Panc1 (cell line): ENCODE measurements around the gene TPPP. TPM values are rescaled to one million over a fixed set of nuclear protein-coding genes. Genes with fewer than 3 reads are reported as not detected.

Experiments
- ATAC-seq: fragments of 200-7000 bp; cut with Tn5 transposase; 2 replicates; pipeline ENCODE4 v1.9.1; 2020; ENCODE audit warnings: mild to moderate bottlenecking, moderate library complexity
- BruUV-seq: library from RNA; stranded (reverse); fragments of 400-500 nt; replicated peaks from 2 replicates; lab custom pipeline; 2021; lab: Mats Ljungman, UMichigan
- CTCF ChIA-PET: fragments of 300-600 bp; sonication (Branson Sonifier 250); formaldehyde crosslinking; loops from one replicate; lab custom pipeline; 2022; ENCODE audit warnings: antibody characterized with exemption; lab: Charles Lee
- POLR2A ChIA-PET: fragments of 300-600 bp; sonication (Branson Sonifier 250); formaldehyde crosslinking; loops from one replicate; lab custom pipeline; 2022; ENCODE audit warnings: antibody characterized with exemption; lab: Charles Lee
- DNase-seq: peaks from one replicate; pipeline ENCODE4 v3.0.0-alpha.2; 2010; ENCODE audit warnings: low read depth, low spot score
- H3K27ac ChIP-seq: 2 replicates; pipeline ENCODE4 v1.5.1; 2011; ENCODE audit warnings: mild to moderate bottlenecking, low read length, inconsistent platforms
- H3K27me3 ChIP-seq: fragments of 200-500 bp; sonication (Bioruptor generic); 2 replicates; pipeline ENCODE4 v1.6.0; 2014; ENCODE audit warnings: low read length, inconsistent platforms; ENCODE audit not compliant: control insufficient read depth, insufficient read depth
- H3K36me3 ChIP-seq: fragments of 200-500 bp; sonication (Bioruptor generic); 2 replicates; pipeline ENCODE4 v1.5.1; 2014; ENCODE audit warnings: inconsistent platforms, mild to moderate bottlenecking, low read length, moderate library complexity; ENCODE audit not compliant: control insufficient read depth, insufficient read depth
- H3K4me1 ChIP-seq: 2 replicates; pipeline ENCODE4 v1.5.1; 2011; ENCODE audit warnings: inconsistent platforms, mild to moderate bottlenecking, low read length, moderate library complexity; ENCODE audit not compliant: control insufficient read depth, insufficient read depth
- H3K4me3 ChIP-seq, 2 experiments: 2 replicates each; pipeline ENCODE4 v1.5.1; 2011 to 2012; ENCODE audit warnings: low read depth in 2 of 2, low read length in 2 of 2, mild to moderate bottlenecking in 2 of 2, inconsistent platforms in 1 of 2, moderate library complexity in 1 of 2
- H3K9me3 ChIP-seq: fragments of 200-500 bp; sonication (Bioruptor generic); 2 replicates; pipeline ENCODE4 v1.5.1; 2014; ENCODE audit warnings: low read depth, mild to moderate bottlenecking, inconsistent platforms, low read length, moderate library complexity; ENCODE audit not compliant: control insufficient read depth, insufficient read depth
- POLR2AphosphoS5 ChIP-seq: IDR thresholded peaks from 2 replicates; pipeline ENCODE4 v1.6.1; 2012; ENCODE audit warnings: mild to moderate bottlenecking, low read depth, low read length, moderate library complexity
- SIN3A ChIP-seq: IDR thresholded peaks from 2 replicates; pipeline ENCODE4 v1.6.1; 2012; ENCODE audit warnings: low read depth, mild to moderate bottlenecking, low read length, moderate library complexity, borderline replicate concordance; ENCODE audit not compliant: insufficient read depth
- TCF7L2 ChIP-seq: IDR thresholded peaks from 2 replicates; pipeline ENCODE4 v1.6.1; 2011; ENCODE audit warnings: mild to moderate bottlenecking, low read depth, low read length, inconsistent platforms
- in situ Hi-C: cut with HindIII; loops from 2 replicates; pipeline ENCODE4 v1.10.0; 2016; ENCODE audit warnings: low sequenced_read_pairs, low pct_unique_long_range_greater_than_20kb
- intact Hi-C: fragments of 100-400 bp; cut with micrococcal nuclease; formaldehyde crosslinking; loops from one replicate; pipeline ENCODE4 v1.10.0; 2022; ENCODE audit not compliant: unreplicated experiment
- total RNA-seq: library from RNA; stranded (reverse); gene quantifications from one replicate; pipeline ENCODE4 v1.2.1, GENCODE V29; 2021; ENCODE audit not compliant: unreplicated experiment
- TF ChIP-seq, protein P1 (sequence below), 2 experiments: IDR thresholded peaks; 2 replicates each; pipeline ENCODE4 v1.6.1; 2011 to 2012; ENCODE audit warnings: low read depth in 2 of 2, control low read depth in 1 of 2, low read length in 1 of 2, mild to moderate bottlenecking in 1 of 2, moderate library complexity in 1 of 2; ENCODE audit not compliant: insufficient read depth in 1 of 2
- TF ChIP-seq, protein P2 (sequence below): fragments of 450-650 bp; IDR thresholded peaks from 2 replicates; pipeline ENCODE4 v1.5.1; 2017; ENCODE audit warnings: mild to moderate bottlenecking

The TPPP gene
- total RNA-seq, 1 experiment from 2014 or later = 0.98 TPM

DNA sequence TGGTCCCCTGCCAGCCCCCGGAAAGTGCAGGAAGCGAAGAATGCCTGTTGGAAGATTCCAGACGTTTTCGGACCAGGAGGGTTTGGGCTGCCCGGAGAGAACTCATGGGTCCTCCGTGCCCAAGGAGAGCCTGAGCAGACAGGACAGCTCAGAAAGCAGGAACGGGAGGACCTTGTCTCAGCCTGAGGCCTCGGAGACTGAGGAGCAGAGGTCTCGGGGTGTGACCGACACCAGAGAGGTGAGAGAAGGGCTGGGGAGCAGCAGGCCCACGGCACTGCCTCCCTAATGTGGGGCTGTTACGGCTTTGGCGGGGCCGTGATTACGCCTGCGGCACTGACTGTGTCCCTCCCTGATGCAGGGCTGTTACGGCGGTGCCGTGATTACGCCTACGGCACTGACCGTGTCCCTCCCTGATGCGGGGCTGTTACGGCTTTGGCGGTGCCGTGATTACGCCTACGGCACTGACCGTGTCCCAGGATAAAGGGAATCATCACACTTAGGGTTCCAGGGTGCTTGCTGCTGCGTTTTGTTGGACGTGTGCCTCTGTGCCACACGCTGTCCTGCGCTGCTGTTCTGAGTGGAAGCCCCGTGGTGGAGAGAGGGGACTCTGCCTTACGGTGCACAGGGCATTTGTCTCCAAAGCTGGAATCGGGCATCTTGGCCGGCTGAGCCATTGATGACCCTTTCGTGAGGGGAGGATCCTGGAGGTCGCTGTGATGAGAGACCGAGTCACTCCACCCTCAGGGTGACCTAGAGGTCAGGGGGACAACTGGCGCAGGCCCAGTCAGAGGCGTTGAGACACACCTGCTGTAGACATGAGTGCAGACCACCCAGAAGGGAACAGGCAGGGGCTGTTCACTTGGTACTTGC, 55.3 kb downstream of the TPPP start:
- ChIA-PET POLR2A (no interaction called here), CTCF (no interaction called here)
- no peak for DNase-seq
- TF ChIP-seq SIN3A (no peak), TCF7L2 (no peak), POLR2AphosphoS5 (no peak)
- TF ChIP-seq, protein P1, sequence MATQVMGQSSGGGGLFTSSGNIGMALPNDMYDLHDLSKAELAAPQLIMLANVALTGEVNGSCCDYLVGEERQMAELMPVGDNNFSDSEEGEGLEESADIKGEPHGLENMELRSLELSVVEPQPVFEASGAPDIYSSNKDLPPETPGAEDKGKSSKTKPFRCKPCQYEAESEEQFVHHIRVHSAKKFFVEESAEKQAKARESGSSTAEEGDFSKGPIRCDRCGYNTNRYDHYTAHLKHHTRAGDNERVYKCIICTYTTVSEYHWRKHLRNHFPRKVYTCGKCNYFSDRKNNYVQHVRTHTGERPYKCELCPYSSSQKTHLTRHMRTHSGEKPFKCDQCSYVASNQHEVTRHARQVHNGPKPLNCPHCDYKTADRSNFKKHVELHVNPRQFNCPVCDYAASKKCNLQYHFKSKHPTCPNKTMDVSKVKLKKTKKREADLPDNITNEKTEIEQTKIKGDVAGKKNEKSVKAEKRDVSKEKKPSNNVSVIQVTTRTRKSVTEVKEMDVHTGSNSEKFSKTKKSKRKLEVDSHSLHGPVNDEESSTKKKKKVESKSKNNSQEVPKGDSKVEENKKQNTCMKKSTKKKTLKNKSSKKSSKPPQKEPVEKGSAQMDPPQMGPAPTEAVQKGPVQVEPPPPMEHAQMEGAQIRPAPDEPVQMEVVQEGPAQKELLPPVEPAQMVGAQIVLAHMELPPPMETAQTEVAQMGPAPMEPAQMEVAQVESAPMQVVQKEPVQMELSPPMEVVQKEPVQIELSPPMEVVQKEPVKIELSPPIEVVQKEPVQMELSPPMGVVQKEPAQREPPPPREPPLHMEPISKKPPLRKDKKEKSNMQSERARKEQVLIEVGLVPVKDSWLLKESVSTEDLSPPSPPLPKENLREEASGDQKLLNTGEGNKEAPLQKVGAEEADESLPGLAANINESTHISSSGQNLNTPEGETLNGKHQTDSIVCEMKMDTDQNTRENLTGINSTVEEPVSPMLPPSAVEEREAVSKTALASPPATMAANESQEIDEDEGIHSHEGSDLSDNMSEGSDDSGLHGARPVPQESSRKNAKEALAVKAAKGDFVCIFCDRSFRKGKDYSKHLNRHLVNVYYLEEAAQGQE (IDR thresholded peaks at IDR 0.05; ENCODE audit: insufficient read depth in 1 of 2, low read depth in 2 of 2, low read length in 1 of 2) = no peak
- TF ChIP-seq, protein P2, sequence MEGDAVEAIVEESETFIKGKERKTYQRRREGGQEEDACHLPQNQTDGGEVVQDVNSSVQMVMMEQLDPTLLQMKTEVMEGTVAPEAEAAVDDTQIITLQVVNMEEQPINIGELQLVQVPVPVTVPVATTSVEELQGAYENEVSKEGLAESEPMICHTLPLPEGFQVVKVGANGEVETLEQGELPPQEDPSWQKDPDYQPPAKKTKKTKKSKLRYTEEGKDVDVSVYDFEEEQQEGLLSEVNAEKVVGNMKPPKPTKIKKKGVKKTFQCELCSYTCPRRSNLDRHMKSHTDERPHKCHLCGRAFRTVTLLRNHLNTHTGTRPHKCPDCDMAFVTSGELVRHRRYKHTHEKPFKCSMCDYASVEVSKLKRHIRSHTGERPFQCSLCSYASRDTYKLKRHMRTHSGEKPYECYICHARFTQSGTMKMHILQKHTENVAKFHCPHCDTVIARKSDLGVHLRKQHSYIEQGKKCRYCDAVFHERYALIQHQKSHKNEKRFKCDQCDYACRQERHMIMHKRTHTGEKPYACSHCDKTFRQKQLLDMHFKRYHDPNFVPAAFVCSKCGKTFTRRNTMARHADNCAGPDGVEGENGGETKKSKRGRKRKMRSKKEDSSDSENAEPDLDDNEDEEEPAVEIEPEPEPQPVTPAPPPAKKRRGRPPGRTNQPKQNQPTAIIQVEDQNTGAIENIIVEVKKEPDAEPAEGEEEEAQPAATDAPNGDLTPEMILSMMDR = no peak
- Histone ChIP-seq H3K27ac (no peak overlapping the region), H3K4me3 (no peak overlapping the region), H3K9me3 (no peaks in the 10 kb centered on the region), H3K36me3 (peaks cover 6% of the 10 kb centered on the region), H3K27me3 (no peaks in the 10 kb centered on the region), H3K4me1 (no peaks in the 10 kb centered on the region)
- no TSS peak for BruUV-seq
- no peak for ATAC-seq
- in situ Hi-C loops (no loop called here), intact Hi-C loops (no loop called here)

DNA sequence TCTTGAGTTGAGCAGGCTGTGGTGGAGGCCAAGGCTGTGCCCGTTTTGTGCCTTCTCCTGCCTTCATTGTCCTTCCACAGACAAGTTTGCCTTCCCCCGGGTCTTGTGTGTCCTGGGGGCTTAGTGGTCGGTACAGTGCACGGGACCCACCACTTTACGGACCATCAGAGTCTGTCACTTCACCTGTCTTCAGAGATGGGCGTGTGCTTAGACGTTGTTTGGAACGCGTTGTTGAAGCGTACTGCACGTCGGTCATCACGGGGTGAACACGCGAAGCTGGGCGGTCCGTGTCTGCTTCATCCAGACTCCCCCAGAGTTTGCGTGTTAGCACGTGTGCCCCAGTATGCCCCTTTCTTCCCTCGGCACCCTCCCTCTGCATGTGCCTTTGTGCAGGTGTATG, 56.2 kb downstream of the TPPP start:
- Histone ChIP-seq H3K27ac (no peak overlapping the region), H3K36me3 (peaks cover 6% of the 10 kb centered on the region), H3K4me3 (no peak overlapping the region), H3K27me3 (no peaks in the 10 kb centered on the region), H3K4me1 (no peaks in the 10 kb centered on the region), H3K9me3 (no peaks in the 10 kb centered on the region)
- ATAC-seq (no peak), DNase-seq (no peak)
- ChIA-PET CTCF (no interaction called here), POLR2A (no interaction called here)
- intact Hi-C loops (no loop called here), in situ Hi-C loops (no loop called here)
- BruUV-seq = no TSS peak
- TF ChIP-seq POLR2AphosphoS5 (no peak), TCF7L2 (no peak), SIN3A (no peak)
- TF ChIP-seq, protein P1 (IDR thresholded peaks at IDR 0.05; ENCODE audit: insufficient read depth in 1 of 2, low read depth in 2 of 2, low read length in 1 of 2) = no peak
- TF ChIP-seq, protein P2 = no peak
